ENCODE measurements around the gene SEC31A. TPM values are rescaled to one million over a fixed set of nuclear protein-coding genes. Genes with fewer than 3 reads are reported as not detected.
A peak's percentile ranks its signal among the peaks of the same experiment; 100 is the strongest.

SEC31A gene
- total RNA-seq, 1 donor from 2014 or later = 210 TPM

DNA sequence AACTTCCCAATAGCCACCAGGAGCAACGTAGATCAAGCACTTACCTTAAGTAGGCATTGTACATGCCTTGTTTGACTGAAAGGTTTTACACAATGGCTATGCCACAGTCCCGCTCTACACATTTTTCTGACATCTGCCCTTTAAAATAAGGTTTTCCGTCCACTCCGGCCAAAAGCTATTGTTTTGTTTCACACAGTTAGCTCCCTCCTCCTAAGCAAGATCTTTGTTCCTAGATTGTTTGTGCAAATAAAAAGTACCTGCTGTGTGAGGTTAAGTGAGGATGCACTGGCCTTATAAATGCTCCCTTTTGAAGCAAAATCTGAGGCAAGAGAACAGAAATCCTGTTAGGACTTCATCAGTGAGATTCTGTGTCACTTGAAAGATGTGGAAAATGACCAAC lies 104.1 kb downstream of the SEC31A start:
- Mint-ChIP-seq H3K4me1 (peaks cover 77% of the 10 kb centered on the region), H3K36me3 (peaks cover 3% of the 10 kb centered on the region), H3K9me3 (no peaks in the 10 kb centered on the region), H3K27me3 (ENCODE audit: insufficient read depth, low read depth) (no peaks in the 10 kb centered on the region), H3K27ac (no peak overlapping the region), H3K4me3 (peak overlapping the region; percentile 1)
- H3K79me2 ChIP-seq (ENCODE audit: low read depth) = peaks cover 1% of the 10 kb centered on the region
- H3K27me3 ChIP-seq = peaks cover 98% of the 10 kb centered on the region
- H3K9ac ChIP-seq = no peak overlapping the region
- H2AFZ ChIP-seq (replicated peaks) = no peak overlapping the region
- peaks cover 93% of the 10 kb centered on the region for H4K20me1 ChIP-seq (ENCODE audit: low read depth)
- peak overlapping the region; percentile 65 for H3K4me2 ChIP-seq
- H3K9me3 ChIP-seq (ENCODE audit: low read depth) = no peaks in the 10 kb centered on the region
- no peak for TF ChIP-seq CTCF (IDR thresholded peaks at IDR 0.05)
- TF ChIP-seq EZH2phosphoT487 (IDR thresholded peaks at IDR 0.05) = no peak
- no peak for TF ChIP-seq EZH2 (IDR thresholded peaks at IDR 0.05)
- H3K27ac ChIP-seq = no peak overlapping the region
- H3K36me3 ChIP-seq = no peaks in the 10 kb centered on the region
- H3K4me3 ChIP-seq = peak overlapping the region; percentile 17
- H3F3A ChIP-seq (ENCODE audit: low read depth) = peaks cover 36% of the 10 kb centered on the region
- peaks cover 56% of the 10 kb centered on the region for H3K4me1 ChIP-seq
- DNase-seq (ENCODE audit: low spot score) = peak; percentile 50

GRCh38 chr4:82785611-82786400 lies 105.1 kb downstream of the SEC31A start:
- peak overlapping the region; percentile 87 for H3K27ac Mint-ChIP-seq
- H3K27ac ChIP-seq = no peak overlapping the region
- H3K36me3 ChIP-seq = no peaks in the 10 kb centered on the region
- H3K4me3 ChIP-seq = peak overlapping the region; percentile 31
- H2AFZ ChIP-seq (replicated peaks) = no peak overlapping the region
- DNase-seq (ENCODE audit: low spot score) = peak; percentile 47
- H3K36me3 Mint-ChIP-seq = peaks cover 3% of the 10 kb centered on the region
- peaks cover 54% of the 10 kb centered on the region for H3K4me1 ChIP-seq
- H3K9ac ChIP-seq = no peak overlapping the region
- H3F3A ChIP-seq (ENCODE audit: low read depth) = peaks cover 46% of the 10 kb centered on the region
- H3K4me2 ChIP-seq = peak overlapping the region; percentile 65
- no peaks in the 10 kb centered on the region for H3K27me3 Mint-ChIP-seq (ENCODE audit: insufficient read depth, low read depth)
- H3K27me3 ChIP-seq = peaks cover 88% of the 10 kb centered on the region
- no peak for TF ChIP-seq EZH2 (IDR thresholded peaks at IDR 0.05)
- TF ChIP-seq EZH2phosphoT487 (IDR thresholded peaks at IDR 0.05) = no peak
- no peak for TF ChIP-seq CTCF (IDR thresholded peaks at IDR 0.05)
- H3K79me2 ChIP-seq (ENCODE audit: low read depth) = no peaks in the 10 kb centered on the region
- H3K9me3 ChIP-seq (ENCODE audit: low read depth) = no peaks in the 10 kb centered on the region
- H4K20me1 ChIP-seq (ENCODE audit: low read depth) = peaks cover 93% of the 10 kb centered on the region
- no peaks in the 10 kb centered on the region for H3K9me3 Mint-ChIP-seq
- peaks cover 69% of the 10 kb centered on the region for H3K4me1 Mint-ChIP-seq
- peak overlapping the region; percentile 80 for H3K4me3 Mint-ChIP-seq

GRCh38 chr4:82784681-82785610 lies 106.0 kb downstream of the SEC31A start:
- H3K27ac Mint-ChIP-seq = peak overlapping the region; percentile 87
- H3K4me1 ChIP-seq = peaks cover 55% of the 10 kb centered on the region
- no peaks in the 10 kb centered on the region for H3K9me3 ChIP-seq (ENCODE audit: low read depth)
- peaks cover 93% of the 10 kb centered on the region for H4K20me1 ChIP-seq (ENCODE audit: low read depth)
- no peaks in the 10 kb centered on the region for H3K27me3 Mint-ChIP-seq (ENCODE audit: insufficient read depth, low read depth)
- no peak for DNase-seq (ENCODE audit: low spot score)
- H3K9ac ChIP-seq = no peak overlapping the region
- peaks cover 67% of the 10 kb centered on the region for H3K4me1 Mint-ChIP-seq
- H3K4me3 Mint-ChIP-seq = peak overlapping the region; percentile 80
- peaks cover 55% of the 10 kb centered on the region for H3F3A ChIP-seq (ENCODE audit: low read depth)
- peaks cover 79% of the 10 kb centered on the region for H3K27me3 ChIP-seq
- no peak overlapping the region for H3K27ac ChIP-seq
- H3K36me3 ChIP-seq = no peaks in the 10 kb centered on the region
- H3K4me3 ChIP-seq = peak overlapping the region; percentile 31
- no peak overlapping the region for H2AFZ ChIP-seq (replicated peaks)
- TF ChIP-seq EZH2 (IDR thresholded peaks at IDR 0.05) = no peak
- TF ChIP-seq EZH2phosphoT487 (IDR thresholded peaks at IDR 0.05) = no peak
- no peak for TF ChIP-seq CTCF (IDR thresholded peaks at IDR 0.05)
- peak overlapping the region; percentile 65 for H3K4me2 ChIP-seq
- H3K9me3 Mint-ChIP-seq = no peaks in the 10 kb centered on the region
- H3K36me3 Mint-ChIP-seq = peaks cover 3% of the 10 kb centered on the region
- no peaks in the 10 kb centered on the region for H3K79me2 ChIP-seq (ENCODE audit: low read depth)

Data from neural progenitor cell (in vitro differentiated cells).